HG03378 (cell line): ENCODE data around the gene LEFTY1.
"Not testable (repeated sequence)": the region's sequence is repeated elsewhere in the genome, so short reads cannot be mapped to it uniquely, and the experiment has no call there.

ENCODE experiments used
- ATAC-seq: cut with Tn5 transposase; IDR thresholded peaks from one replicate; pipeline ENCODE4 v1.9.1; 2021; ENCODE audit warnings: mild to moderate bottlenecking, moderate library complexity; ENCODE audit not compliant: unreplicated experiment

LEFTY1 gene

GRCh38 chr1:225889743-225890142 is 797 bp upstream of the LEFTY1 start:
- no peak for ATAC-seq

DNA sequence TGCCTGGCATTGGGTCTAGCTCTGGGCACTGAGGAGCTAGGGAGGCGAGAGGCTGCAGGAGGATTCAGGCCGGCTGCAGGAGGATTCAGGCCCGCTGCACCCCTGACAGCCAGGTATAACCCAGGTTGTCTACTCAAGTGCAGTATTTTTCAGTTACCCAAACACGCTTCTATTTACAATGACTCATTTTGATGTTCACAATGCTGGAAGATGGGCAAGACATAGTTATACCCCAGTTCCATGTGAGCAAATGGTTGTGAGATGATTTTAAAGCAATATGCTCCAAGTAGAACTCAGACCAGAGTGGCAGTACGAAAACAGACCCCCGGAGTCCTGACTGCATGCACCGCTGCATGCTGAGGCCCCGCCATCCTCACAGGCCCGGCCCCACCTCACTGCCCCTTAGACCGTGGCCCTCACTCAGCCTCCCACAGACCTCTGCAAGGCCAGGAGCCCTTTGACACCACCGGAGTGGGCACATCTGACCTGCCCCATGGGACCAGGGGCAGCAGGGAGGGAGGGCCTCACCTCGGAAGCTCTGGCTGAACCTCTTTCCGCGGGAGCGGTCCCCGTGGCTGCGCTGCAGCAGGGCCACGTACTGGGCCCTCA is 553 bp downstream of the LEFTY1 start:
- ATAC-seq = no peak

DNA sequence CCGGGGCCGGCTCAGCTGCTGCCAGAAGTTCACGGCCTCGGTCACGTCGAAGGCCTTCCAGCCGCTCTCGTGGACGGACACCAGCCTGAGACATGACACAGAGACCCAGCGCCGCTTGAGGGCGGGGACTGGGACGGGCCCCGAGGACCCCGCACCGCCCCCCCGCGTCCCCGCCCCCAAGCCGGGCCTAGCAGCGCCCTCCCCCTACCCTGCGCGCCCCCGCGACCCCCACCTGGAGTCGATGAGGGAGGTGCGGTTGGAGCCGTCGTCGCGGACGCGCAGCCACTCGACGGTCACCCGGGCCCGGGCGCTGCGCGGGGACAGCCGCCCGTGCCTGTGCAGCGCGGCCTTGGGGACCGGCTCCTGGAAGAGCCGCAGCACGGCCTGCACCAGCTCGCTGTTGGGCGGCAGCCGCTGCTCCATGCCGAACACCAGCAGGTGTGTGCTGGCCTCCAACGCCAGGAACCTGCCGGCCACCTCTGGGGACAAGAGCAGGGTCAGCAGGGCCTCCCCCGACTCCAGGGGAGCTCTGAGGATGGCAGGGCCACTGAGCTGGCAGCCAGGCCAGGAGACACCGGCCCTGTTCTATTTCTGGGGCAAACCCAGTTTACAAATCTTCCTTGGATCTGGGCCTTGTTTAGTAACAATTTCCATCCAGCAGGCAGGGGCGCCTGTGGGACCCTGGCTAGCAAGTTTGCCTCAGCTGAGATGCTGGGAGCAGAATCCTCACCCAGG is 1.2 kb downstream of the LEFTY1 start:
- ATAC-seq = not testable (repeated sequence)

DNA sequence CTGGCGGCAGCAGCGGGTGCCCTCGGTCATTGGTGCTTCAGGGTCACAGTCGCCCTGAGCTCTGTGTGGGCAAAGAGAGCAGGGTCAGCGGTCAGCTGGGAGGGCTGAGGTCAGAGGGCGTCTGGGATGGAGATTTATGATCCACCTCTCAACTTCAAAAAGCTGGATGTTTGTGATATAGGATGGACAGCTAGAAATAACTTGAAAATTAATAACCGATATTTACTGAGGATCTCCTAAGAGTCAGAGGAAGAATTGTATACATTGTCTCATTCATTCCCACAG is 2.0 kb downstream of the LEFTY1 start:
- no peak for ATAC-seq

DNA sequence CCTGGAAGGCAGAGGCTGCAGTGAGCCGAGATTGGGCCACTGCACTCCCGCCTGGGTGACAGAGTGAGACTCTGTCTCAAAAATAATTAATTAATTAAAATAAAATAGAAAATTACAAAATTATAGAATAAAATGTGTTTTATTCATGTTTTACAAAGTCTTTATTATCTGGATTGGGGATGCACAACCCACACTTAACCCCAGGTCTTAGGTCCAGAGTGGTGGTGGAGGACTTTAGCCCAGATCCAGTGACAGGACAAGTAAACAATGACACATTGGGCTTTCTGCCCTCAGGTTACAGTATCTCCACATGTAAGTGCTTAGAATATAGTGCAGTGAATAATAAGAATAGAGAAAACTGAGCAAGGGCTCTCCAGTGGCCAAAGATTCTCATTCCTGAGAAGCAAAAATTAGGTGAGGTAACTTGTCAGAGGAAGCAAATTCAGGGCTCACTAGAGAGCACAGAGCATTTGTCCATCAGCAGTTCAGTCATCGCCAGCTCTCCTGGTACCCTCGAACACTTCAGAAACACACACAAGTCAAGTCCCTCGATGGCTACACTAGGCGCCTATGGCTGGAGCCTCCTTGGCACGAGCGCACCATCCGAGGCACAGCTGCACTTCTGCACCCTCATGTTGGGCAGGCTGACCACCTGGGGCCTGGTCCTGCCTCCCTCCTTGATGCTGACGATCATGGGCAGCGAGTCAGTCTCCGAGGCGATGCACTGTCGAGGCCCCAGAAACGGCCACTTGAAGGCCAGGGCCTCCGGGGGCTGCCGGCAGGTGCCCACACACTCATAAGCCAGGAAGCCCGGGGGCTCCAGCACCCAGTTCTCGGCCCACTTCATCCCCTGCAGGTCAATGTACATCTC is 2.6 kb downstream of the LEFTY1 start:
- ATAC-seq = no peak

DNA sequence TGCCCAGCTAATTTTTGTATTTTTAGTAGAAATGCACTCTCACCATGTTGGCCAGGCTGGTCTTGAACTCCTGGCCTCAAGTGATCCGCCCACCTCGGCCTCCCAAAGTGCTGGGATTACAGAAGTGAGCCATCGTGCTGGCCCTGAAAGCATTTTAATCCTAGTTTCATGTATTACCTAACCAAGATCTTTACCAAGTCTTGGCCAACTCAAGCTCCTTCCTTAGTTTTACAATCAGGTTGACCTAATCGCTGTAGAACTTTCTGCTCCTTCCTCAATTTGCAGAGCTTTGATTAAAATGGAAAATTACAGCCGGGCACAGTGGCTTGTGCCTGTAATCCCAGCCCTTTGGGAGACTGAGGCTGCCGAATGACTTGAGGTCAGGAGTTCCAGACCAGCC is 3.6 kb downstream of the LEFTY1 start:
- no peak for ATAC-seq

DNA sequence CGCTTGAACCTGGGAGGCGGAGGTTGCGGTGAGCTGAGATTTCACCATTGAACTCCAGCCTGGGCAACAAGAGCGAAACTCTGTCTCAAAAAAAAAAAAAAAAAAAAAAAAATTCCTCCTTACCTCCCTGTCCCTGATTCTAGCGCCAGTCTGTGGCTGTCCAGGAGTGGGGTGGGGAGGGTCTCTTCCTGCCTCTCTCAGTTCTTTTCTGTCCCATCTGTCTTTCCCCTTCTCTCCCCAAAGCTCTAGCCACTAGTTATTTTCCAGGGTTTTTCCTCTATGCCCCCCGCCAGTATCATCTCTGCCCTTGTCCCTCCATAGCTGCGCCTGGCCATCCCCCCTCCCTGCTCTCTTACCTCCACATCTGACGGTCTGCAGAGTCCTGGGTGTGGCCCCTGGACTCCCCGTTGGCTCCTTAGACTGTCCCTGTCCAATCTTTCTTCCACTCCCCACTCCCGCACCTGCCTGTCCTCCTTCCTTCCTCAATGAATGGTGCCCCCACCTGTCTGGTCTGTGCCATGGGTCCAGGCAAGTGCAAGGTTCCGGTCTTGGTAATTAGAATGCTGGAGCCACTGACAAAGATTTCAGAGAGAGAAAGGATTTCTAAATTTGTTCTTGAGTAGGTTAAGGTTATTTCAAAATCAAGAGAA is 5.2 kb downstream of the LEFTY1 start:
- no peak for ATAC-seq

- peak; percentile 21 for ATAC-seq
Observed at GRCh38 chr1:225882694-225883615, 6.0 kb downstream of the LEFTY1 start.

DNA sequence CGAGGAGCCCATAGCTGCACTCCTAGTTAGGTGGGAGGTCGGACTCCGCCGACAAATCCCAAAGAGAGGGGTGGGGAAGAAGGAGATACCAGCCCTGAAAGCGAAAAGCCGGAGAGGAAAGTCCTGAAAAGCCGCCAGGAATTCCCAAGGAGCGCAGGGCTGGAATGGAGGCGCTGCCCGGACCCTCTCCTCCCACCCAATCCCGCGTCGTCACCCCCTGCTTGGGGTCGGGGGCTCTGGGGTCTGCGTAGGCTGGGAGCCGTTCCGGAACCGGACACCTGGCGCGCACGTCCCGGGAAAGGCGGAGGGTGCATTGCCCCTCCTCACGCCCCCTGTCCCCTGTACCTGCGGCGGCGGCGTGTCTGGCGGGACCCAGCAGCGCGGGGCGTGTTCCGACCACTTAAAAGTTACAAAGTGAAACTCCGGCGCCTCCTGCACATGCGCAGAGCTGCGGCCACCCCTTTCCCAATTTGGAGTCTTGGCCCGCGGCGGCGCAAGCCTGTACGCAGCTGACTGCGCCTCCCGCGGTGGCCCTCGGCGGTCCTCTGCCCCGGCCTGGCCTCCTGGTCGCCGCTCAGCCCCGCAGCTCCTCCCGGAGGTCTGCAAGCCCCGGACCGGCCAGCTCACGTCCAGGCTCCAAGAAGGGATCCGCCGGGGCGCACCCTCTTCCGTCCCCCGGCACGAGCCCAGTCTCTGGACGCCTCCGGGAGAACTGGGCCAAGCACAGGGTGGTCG is 6.8 kb downstream of the LEFTY1 start, which contains the start of gene TMEM63A:
TMEM63A (minus strand) TSS at position 422 of the 735 bp plus-strand sequence. CDS start 4,800 bp downstream, outside the sequence.
- peak; percentile 77 for ATAC-seq

DNA sequence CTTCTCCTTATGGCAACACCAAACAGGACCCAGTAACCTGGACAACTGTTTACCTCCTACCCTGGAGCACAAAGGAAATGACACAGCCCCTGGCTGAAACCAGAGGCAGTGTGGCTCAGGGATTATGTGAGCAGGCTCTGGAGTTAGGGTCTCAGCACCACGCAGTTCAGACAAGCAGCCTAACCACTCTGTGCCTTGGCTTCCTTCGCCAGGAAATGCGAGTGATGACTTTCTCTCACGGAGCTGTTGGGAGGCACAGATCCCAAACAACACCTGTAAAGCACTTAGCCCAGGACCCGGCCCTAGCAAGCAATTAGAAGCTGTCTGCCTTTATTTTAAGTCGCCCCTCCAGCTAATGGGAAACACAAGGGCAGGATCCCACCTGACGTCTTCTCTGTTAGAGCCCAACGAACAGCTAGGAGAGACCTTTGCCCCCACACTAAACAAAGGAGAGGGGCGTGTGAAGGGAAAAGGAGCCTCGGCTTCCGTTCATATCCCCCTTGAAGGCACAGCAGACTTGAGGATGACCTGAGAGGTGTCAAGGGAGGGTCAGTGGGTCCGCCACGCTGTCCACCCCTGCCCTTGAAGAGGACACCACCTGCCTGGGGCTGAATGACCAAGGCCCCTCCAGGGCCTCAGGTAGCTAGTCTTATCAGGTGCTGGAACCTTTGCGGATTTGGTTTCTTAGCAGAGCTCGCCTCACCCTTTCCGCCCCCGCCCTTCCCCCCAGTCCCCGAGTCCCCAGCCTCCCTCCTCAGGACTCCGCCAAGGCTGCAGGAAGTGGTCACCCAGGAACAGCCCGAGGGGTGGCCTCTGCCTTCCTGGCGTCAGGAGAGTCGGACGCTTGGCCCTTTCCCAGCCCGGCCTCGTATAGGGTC is 7.6 kb downstream of the LEFTY1 start:
- ATAC-seq = no peak

- ATAC-seq = no peak
Observed at GRCh38 chr1:225880636-225881035, 8.3 kb downstream of the LEFTY1 start.

DNA sequence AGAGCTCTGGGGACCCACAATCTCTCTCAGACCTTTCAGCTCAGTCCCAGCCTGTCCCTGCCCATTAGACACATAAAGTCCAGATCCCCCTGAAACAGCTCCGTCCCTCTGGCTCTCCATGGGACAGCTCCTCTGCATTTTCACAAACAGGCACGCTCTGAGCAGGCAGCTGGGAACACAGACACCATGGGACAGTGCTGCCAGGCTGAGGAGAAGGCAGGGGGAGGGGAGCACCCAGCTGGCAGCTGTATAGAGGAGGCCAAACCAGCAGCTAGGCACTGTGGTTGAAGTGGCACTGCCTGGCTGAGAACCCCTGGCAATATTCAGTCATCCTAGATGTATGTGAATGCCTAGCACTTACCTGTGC is 8.7 kb downstream of the LEFTY1 start:
- ATAC-seq = no peak

- no peak for ATAC-seq
Observed at GRCh38 chr1:225879521-225880221, 9.3 kb downstream of the LEFTY1 start.

GRCh38 chr1:225878282-225878681 is 10.7 kb downstream of the LEFTY1 start:
- no peak for ATAC-seq

- no peak for ATAC-seq
Observed at GRCh38 chr1:225877580-225877979, 11.4 kb downstream of the LEFTY1 start.

- no peak for ATAC-seq
Observed at GRCh38 chr1:225876900-225877510, 11.9 kb downstream of the LEFTY1 start.

GRCh38 chr1:225875044-225875815 is 13.7 kb downstream of the LEFTY1 start:
- ATAC-seq = no peak
